Measurements from ENCODE around the gene CCNY.

DNA sequence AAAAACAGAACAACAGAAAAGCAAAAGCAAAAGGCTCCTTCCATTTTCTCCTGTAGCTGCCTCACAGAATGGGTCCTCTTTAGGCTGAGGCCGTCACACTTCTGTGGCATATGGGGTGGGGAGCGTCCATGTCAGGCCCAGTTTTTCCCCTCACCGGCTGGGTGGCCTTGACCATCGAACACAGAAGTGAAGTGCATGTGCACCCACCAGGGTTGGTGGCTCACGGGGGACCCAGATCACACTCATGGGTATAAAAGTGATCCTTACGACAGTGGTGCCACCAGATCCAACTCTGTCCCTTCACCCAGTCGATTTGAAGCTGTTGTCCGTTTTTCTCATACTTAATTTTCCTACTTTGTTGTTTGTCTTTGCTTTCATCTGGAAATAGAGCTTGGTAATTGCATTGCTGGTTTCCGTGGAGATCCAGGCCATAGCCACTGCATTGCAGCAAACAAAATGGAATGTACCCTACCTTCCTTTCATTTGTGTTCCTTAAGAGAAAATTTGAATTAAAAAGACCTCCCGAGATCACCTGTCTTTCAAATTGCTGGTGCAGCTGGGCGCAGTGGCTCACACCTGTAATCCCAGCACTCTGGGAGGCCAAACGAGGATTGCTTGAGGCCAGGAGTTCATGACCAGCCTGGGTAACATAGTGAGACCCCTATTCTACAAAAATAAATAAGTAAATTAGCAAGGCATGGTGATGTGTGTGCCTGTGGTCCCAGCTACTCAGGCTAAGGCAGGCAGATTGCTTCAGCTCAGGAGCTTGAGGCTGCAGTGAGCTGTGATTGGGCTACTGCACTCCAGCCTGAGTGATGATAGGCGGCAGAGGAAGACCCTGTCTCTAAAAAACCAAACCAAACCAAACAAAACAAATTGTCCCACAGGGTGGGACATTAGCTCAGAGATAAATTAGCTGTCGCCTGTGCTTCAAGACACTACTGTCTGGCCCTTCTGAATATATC is 258.1 kb downstream of the CCNY start:
- TF ChIP-seq, protein P1, sequence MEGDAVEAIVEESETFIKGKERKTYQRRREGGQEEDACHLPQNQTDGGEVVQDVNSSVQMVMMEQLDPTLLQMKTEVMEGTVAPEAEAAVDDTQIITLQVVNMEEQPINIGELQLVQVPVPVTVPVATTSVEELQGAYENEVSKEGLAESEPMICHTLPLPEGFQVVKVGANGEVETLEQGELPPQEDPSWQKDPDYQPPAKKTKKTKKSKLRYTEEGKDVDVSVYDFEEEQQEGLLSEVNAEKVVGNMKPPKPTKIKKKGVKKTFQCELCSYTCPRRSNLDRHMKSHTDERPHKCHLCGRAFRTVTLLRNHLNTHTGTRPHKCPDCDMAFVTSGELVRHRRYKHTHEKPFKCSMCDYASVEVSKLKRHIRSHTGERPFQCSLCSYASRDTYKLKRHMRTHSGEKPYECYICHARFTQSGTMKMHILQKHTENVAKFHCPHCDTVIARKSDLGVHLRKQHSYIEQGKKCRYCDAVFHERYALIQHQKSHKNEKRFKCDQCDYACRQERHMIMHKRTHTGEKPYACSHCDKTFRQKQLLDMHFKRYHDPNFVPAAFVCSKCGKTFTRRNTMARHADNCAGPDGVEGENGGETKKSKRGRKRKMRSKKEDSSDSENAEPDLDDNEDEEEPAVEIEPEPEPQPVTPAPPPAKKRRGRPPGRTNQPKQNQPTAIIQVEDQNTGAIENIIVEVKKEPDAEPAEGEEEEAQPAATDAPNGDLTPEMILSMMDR (IDR thresholded peaks at IDR 0.05): no peak
- TF ChIP-seq, protein P2, sequence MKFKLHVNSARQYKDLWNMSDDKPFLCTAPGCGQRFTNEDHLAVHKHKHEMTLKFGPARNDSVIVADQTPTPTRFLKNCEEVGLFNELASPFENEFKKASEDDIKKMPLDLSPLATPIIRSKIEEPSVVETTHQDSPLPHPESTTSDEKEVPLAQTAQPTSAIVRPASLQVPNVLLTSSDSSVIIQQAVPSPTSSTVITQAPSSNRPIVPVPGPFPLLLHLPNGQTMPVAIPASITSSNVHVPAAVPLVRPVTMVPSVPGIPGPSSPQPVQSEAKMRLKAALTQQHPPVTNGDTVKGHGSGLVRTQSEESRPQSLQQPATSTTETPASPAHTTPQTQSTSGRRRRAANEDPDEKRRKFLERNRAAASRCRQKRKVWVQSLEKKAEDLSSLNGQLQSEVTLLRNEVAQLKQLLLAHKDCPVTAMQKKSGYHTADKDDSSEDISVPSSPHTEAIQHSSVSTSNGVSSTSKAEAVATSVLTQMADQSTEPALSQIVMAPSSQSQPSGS (CRISPR knock-in tag; IDR thresholded peaks at IDR 0.05; ENCODE audit: borderline replicate concordance, low read depth): no peak
- no peak for TF ChIP-seq SMAD4 (CRISPR knock-in tag; IDR thresholded peaks at IDR 0.05)
- no peak for TF ChIP-seq ZNF416 (CRISPR knock-in tag; IDR thresholded peaks at IDR 0.05)
- TF ChIP-seq NR1H2 (CRISPR knock-in tag; IDR thresholded peaks at IDR 0.05): no peak
- TF ChIP-seq, protein P3, sequence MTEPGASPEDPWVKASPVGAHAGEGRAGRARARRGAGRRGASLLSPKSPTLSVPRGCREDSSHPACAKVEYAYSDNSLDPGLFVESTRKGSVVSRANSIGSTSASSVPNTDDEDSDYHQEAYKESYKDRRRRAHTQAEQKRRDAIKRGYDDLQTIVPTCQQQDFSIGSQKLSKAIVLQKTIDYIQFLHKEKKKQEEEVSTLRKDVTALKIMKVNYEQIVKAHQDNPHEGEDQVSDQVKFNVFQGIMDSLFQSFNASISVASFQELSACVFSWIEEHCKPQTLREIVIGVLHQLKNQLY (CRISPR knock-in tag; IDR thresholded peaks at IDR 0.05): no peak
- TF ChIP-seq TP53 (CRISPR knock-in tag; IDR thresholded peaks at IDR 0.05): no peak
- TF ChIP-seq, protein P4, sequence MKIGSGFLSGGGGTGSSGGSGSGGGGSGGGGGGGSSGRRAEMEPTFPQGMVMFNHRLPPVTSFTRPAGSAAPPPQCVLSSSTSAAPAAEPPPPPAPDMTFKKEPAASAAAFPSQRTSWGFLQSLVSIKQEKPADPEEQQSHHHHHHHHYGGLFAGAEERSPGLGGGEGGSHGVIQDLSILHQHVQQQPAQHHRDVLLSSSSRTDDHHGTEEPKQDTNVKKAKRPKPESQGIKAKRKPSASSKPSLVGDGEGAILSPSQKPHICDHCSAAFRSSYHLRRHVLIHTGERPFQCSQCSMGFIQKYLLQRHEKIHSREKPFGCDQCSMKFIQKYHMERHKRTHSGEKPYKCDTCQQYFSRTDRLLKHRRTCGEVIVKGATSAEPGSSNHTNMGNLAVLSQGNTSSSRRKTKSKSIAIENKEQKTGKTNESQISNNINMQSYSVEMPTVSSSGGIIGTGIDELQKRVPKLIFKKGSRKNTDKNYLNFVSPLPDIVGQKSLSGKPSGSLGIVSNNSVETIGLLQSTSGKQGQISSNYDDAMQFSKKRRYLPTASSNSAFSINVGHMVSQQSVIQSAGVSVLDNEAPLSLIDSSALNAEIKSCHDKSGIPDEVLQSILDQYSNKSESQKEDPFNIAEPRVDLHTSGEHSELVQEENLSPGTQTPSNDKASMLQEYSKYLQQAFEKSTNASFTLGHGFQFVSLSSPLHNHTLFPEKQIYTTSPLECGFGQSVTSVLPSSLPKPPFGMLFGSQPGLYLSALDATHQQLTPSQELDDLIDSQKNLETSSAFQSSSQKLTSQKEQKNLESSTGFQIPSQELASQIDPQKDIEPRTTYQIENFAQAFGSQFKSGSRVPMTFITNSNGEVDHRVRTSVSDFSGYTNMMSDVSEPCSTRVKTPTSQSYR (CRISPR knock-in tag; IDR thresholded peaks at IDR 0.05): no peak
- TF ChIP-seq FOXK1 (CRISPR knock-in tag; IDR thresholded peaks at IDR 0.05): no peak
- TF ChIP-seq, protein P5, sequence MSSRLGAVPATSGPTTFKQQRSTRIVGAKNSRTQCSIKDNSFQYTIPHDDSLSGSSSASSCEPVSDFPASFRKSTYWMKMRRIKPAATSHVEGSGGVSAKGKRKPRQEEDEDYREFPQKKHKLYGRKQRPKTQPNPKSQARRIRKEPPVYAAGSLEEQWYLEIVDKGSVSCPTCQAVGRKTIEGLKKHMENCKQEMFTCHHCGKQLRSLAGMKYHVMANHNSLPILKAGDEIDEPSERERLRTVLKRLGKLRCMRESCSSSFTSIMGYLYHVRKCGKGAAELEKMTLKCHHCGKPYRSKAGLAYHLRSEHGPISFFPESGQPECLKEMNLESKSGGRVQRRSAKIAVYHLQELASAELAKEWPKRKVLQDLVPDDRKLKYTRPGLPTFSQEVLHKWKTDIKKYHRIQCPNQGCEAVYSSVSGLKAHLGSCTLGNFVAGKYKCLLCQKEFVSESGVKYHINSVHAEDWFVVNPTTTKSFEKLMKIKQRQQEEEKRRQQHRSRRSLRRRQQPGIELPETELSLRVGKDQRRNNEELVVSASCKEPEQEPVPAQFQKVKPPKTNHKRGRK (CRISPR knock-in tag; IDR thresholded peaks at IDR 0.05; ENCODE audit: borderline replicate concordance): no peak
- TF ChIP-seq, protein P6, sequence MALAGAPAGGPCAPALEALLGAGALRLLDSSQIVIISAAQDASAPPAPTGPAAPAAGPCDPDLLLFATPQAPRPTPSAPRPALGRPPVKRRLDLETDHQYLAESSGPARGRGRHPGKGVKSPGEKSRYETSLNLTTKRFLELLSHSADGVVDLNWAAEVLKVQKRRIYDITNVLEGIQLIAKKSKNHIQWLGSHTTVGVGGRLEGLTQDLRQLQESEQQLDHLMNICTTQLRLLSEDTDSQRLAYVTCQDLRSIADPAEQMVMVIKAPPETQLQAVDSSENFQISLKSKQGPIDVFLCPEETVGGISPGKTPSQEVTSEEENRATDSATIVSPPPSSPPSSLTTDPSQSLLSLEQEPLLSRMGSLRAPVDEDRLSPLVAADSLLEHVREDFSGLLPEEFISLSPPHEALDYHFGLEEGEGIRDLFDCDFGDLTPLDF (CRISPR knock-in tag; IDR thresholded peaks at IDR 0.05): no peak
- TF ChIP-seq NR3C1 (CRISPR knock-in tag; conservative IDR thresholded peaks at IDR 0.05; ENCODE audit: low read depth): no peak

Measured in WTC11 (cell line).